ENCODE data around the gene TRAF4.

DNA sequence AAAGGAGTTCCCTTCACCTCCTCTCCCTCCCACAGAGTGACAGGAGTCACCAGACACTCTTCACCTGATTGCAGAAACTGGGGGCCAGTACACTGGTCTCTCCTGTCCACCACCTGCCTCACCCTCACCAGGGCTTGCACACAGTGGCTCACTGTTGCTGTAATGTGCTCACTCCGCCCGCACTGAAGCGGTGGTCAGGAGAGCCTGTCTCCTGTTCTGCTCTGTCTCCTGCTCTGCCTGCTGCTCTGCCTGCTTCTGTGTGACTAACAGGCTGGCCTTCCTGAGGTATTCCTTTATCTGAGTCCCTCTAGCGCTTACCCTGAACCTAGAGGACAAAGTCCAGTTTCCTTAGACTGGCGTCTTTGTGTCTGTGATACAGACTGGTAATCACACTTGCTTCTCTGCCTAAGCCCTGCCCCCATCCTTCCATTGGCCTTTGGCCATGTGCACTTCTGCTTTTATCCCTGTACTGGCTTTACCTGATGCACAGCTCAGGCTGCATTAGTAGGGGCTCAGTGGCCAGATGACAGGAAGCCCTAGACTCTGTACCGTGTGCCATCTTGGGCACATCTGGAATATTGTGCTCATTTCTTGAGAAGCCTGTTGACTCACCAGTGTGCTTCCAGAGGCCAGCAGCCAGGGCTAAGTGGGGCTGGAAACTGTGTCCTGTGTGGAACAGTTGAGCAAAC is 45.4 kb upstream of the TRAF4 start:
- no peak for TF ChIP-seq MLLT1 (IDR thresholded peaks at IDR 0.05)
- no peak for TF ChIP-seq PML (IDR thresholded peaks at IDR 0.05; ENCODE audit: low read length)
- TF ChIP-seq, protein P1, sequence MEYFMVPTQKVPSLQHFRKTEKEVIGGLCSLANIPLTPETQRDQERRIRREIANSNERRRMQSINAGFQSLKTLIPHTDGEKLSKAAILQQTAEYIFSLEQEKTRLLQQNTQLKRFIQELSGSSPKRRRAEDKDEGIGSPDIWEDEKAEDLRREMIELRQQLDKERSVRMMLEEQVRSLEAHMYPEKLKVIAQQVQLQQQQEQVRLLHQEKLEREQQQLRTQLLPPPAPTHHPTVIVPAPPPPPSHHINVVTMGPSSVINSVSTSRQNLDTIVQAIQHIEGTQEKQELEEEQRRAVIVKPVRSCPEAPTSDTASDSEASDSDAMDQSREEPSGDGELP (CRISPR knock-in tag; IDR thresholded peaks at IDR 0.05; ENCODE audit: borderline replicate concordance): no peak
- TF ChIP-seq U2AF1 (optimal IDR thresholded peaks at IDR 0.05; ENCODE audit: low read depth, low read length): no peak
- TF ChIP-seq, protein P2, sequence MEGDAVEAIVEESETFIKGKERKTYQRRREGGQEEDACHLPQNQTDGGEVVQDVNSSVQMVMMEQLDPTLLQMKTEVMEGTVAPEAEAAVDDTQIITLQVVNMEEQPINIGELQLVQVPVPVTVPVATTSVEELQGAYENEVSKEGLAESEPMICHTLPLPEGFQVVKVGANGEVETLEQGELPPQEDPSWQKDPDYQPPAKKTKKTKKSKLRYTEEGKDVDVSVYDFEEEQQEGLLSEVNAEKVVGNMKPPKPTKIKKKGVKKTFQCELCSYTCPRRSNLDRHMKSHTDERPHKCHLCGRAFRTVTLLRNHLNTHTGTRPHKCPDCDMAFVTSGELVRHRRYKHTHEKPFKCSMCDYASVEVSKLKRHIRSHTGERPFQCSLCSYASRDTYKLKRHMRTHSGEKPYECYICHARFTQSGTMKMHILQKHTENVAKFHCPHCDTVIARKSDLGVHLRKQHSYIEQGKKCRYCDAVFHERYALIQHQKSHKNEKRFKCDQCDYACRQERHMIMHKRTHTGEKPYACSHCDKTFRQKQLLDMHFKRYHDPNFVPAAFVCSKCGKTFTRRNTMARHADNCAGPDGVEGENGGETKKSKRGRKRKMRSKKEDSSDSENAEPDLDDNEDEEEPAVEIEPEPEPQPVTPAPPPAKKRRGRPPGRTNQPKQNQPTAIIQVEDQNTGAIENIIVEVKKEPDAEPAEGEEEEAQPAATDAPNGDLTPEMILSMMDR (IDR thresholded peaks at IDR 0.05 in 2 of 3, conservative IDR thresholded peaks at IDR 0.05 in 1 of 3; ENCODE audit: insufficient read depth in 2 of 3, low read depth in 1 of 3, low read length in 3 of 3): no peak
- TF ChIP-seq, protein P3, sequence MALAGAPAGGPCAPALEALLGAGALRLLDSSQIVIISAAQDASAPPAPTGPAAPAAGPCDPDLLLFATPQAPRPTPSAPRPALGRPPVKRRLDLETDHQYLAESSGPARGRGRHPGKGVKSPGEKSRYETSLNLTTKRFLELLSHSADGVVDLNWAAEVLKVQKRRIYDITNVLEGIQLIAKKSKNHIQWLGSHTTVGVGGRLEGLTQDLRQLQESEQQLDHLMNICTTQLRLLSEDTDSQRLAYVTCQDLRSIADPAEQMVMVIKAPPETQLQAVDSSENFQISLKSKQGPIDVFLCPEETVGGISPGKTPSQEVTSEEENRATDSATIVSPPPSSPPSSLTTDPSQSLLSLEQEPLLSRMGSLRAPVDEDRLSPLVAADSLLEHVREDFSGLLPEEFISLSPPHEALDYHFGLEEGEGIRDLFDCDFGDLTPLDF (CRISPR knock-in tag; IDR thresholded peaks at IDR 0.05): no peak
- no peak for TF ChIP-seq TFAM (CRISPR knock-in tag; conservative IDR thresholded peaks at IDR 0.05)
- no peak for TF ChIP-seq MEF2A (IDR thresholded peaks at IDR 0.05; ENCODE audit: control insufficient read depth, low read depth, low read length)
- TF ChIP-seq KLF13 (tag; IDR thresholded peaks at IDR 0.05; ENCODE audit: borderline replicate concordance, low read depth): no peak
- TF ChIP-seq POLR2A (conservative IDR thresholded peaks at IDR 0.05): no peak
- no peak for TF ChIP-seq EZH2 (IDR thresholded peaks at IDR 0.05; ENCODE audit: borderline replicate concordance, low read depth, low read length)
- TF ChIP-seq GMEB1 (CRISPR knock-in tag; IDR thresholded peaks at IDR 0.05): no peak

All from K562 (cell line).